MM.1S (cell line): ENCODE data around the gene NOX5.

Source experiments
- CTCF ChIP-seq: fragments of 300-600 bp; sonication (generic); IDR thresholded peaks from 2 replicates; pipeline ENCODE4 v1.5.1; 2016; ENCODE audit warnings: antibody characterized with exemption, low read length, mixed read lengths
- EZH2 ChIP-seq: fragments of 300-600 bp; sonication (generic); optimal IDR thresholded peaks from 2 replicates; pipeline ENCODE3; 2017; ENCODE audit warnings: low read depth, mild to moderate bottlenecking, antibody characterized with exemption, low read length, mixed read lengths
- EZH2phosphoT487 ChIP-seq: fragments of 300-600 bp; sonication (generic); IDR thresholded peaks from 2 replicates; pipeline ENCODE4 v1.6.1; 2018; ENCODE audit warnings: antibody characterized with exemption, low read length

GRCh38 chr15:69027976-69028518 is 13.6 kb downstream of the NOX5 start:
- TF ChIP-seq CTCF, result no peak
- no peak for TF ChIP-seq EZH2
- TF ChIP-seq EZH2phosphoT487, result no peak
